Activated CD8-positive, alpha-beta T cell treated with anti-CD3 and anti-CD28 coated beads, Interleukin-2, amount 10 ng/mL, durations not matched to agents 7 days and 5 days (primary cell): ENCODE results near the gene ETNK2. TPM values are rescaled to one million over a fixed set of nuclear protein-coding genes. Genes with fewer than 3 reads are reported as not detected.

Experiments used
- ATAC-seq: fragments of 150-1000 bp; cut with Tn5 transposase; one replicate; pipeline ENCODE4 v1.10.0; 2021; ENCODE audit warnings: moderate library complexity
- CTCF ChIA-PET: fragments of 350-600 bp; sonication (Branson Sonifier 250); formaldehyde crosslinking; loops from one replicate; lab custom pipeline; 2021; ENCODE audit warnings: antibody characterized with exemption; lab: Charles Lee
- POLR2A ChIA-PET: fragments of 350-600 bp; sonication (Branson Sonifier 250); formaldehyde crosslinking; loops from one replicate; lab custom pipeline; 2021; ENCODE audit warnings: antibody characterized with exemption; lab: Charles Lee
- DNase-seq: peaks from one replicate; pipeline ENCODE4 v3.0.0-alpha.2; 2020
- H3K27ac Mint-ChIP-seq: one replicate; pipeline ENCODE4 v1.8.0; 2021; ENCODE audit warnings: mild to moderate bottlenecking, mixed read lengths
- H3K27me3 Mint-ChIP-seq: one replicate; pipeline ENCODE4 v1.8.0; 2021; ENCODE audit warnings: low read depth, mixed read lengths
- H3K36me3 Mint-ChIP-seq: one replicate; pipeline ENCODE4 v1.8.0; 2021; ENCODE audit warnings: low read depth, mixed read lengths
- H3K4me1 Mint-ChIP-seq: one replicate; pipeline ENCODE4 v1.8.0; 2021; ENCODE audit warnings: low read depth, mixed read lengths
- H3K4me3 Mint-ChIP-seq: one replicate; pipeline ENCODE4 v1.8.0; 2021; ENCODE audit warnings: mild to moderate bottlenecking, mixed read lengths
- H3K9me3 Mint-ChIP-seq: one replicate; pipeline ENCODE4 v1.8.0; 2022; ENCODE audit warnings: mixed read lengths; ENCODE audit not compliant: insufficient read depth
- total RNA-seq, 2 experiments: library from RNA; stranded (reverse); gene quantifications; one replicate each; pipeline ENCODE4 v1.2.3, GENCODE V29; 2021

Gene ETNK2
- total RNA-seq, 2 experiments from 2014 or later = 0.11 TPM; not detected in 1

GRCh38 chr1:204143276-204144041, 8.4 kb downstream of the ETNK2 start:
- peaks cover 5% of the 10 kb centered on the region for H3K27me3 Mint-ChIP-seq
- no peak for DNase-seq
- H3K36me3 Mint-ChIP-seq = no peaks in the 10 kb centered on the region
- no peak for ATAC-seq
- H3K9me3 Mint-ChIP-seq = no peaks in the 10 kb centered on the region
- no peak overlapping the region for H3K27ac Mint-ChIP-seq
- CTCF ChIA-PET = interaction anchor here (1.3 kb wide), 1 partner anchor 15 kb away, joined by 5 read pairs; no protein-coding TSS in a partner anchor
- POLR2A ChIA-PET = no interaction called here
- H3K4me1 Mint-ChIP-seq = no peaks in the 10 kb centered on the region
- H3K4me3 Mint-ChIP-seq = no peak overlapping the region

GRCh38 chr1:204142032-204142974, 9.5 kb downstream of the ETNK2 start:
- H3K27me3 Mint-ChIP-seq = peaks cover 5% of the 10 kb centered on the region
- H3K4me3 Mint-ChIP-seq = no peak overlapping the region
- DNase-seq = no peak
- no peak for ATAC-seq
- H3K27ac Mint-ChIP-seq = no peak overlapping the region
- no peaks in the 10 kb centered on the region for H3K4me1 Mint-ChIP-seq
- no peaks in the 10 kb centered on the region for H3K36me3 Mint-ChIP-seq
- CTCF ChIA-PET = interaction anchor here (3.5 kb wide), 1 partner anchor 13 kb away, joined by 22 read pairs; no protein-coding TSS in a partner anchor
- POLR2A ChIA-PET = no interaction called here
- no peaks in the 10 kb centered on the region for H3K9me3 Mint-ChIP-seq

- CTCF ChIA-PET = interaction anchor here (3.5 kb wide), 1 partner anchor 12 kb away, joined by 22 read pairs; no protein-coding TSS in a partner anchor
- POLR2A ChIA-PET = no interaction called here
- Mint-ChIP-seq H3K27ac (no peak overlapping the region), H3K9me3 (no peaks in the 10 kb centered on the region), H3K27me3 (peaks cover 5% of the 10 kb centered on the region), H3K4me3 (no peak overlapping the region), H3K36me3 (no peaks in the 10 kb centered on the region), H3K4me1 (no peaks in the 10 kb centered on the region)
- ATAC-seq = no peak
- DNase-seq = no peak
These were observed 10.7 kb downstream of the ETNK2 start for GRCh38 chr1:204141131-204141530.

GRCh38 chr1:204139952-204140351, 11.9 kb downstream of the ETNK2 start:
- H3K27ac Mint-ChIP-seq = no peak overlapping the region
- CTCF ChIA-PET = interaction anchor here (0.6 to 3.5 kb wide), 3 partner anchors 11 to 67 kb away, joined by 3 to 22 read pairs (median 5); no protein-coding TSS in a partner anchor
- H3K36me3 Mint-ChIP-seq = no peaks in the 10 kb centered on the region
- POLR2A ChIA-PET = no interaction called here
- H3K9me3 Mint-ChIP-seq = no peaks in the 10 kb centered on the region
- no peak overlapping the region for H3K4me3 Mint-ChIP-seq
- DNase-seq (no peak), ATAC-seq (no peak)
- peaks cover 5% of the 10 kb centered on the region for H3K27me3 Mint-ChIP-seq
- no peaks in the 10 kb centered on the region for H3K4me1 Mint-ChIP-seq

- ATAC-seq (no peak), DNase-seq (no peak)
- Mint-ChIP-seq H3K4me3 (no peak overlapping the region), H3K4me1 (no peaks in the 10 kb centered on the region), H3K36me3 (no peaks in the 10 kb centered on the region), H3K27me3 (peaks cover 5% of the 10 kb centered on the region), H3K9me3 (no peaks in the 10 kb centered on the region), H3K27ac (no peak overlapping the region)
- CTCF ChIA-PET = interaction anchor here (1.7 to 3.5 kb wide), 2 partner anchors 10 to 24 kb away, joined by 5 to 22 read pairs; no protein-coding TSS in a partner anchor
- POLR2A ChIA-PET = no interaction called here
These were observed 12.8 kb downstream of the ETNK2 start for GRCh38 chr1:204139088-204139487.

GRCh38 chr1:204136814-204137213, 15.0 kb downstream of the ETNK2 start:
- no peak for ATAC-seq
- Mint-ChIP-seq H3K27ac (no peak overlapping the region), H3K4me3 (no peak overlapping the region), H3K27me3 (peaks cover 5% of the 10 kb centered on the region), H3K9me3 (no peaks in the 10 kb centered on the region), H3K36me3 (no peaks in the 10 kb centered on the region), H3K4me1 (no peaks in the 10 kb centered on the region)
- DNase-seq = no peak
- ChIA-PET POLR2A (no interaction called here), CTCF (interaction anchor here (1.5 kb wide), 1 partner anchor 70 kb away, joined by 3 read pairs; no protein-coding TSS in a partner anchor)

GRCh38 chr1:204134103-204134502, 17.7 kb downstream of the ETNK2 start:
- Mint-ChIP-seq H3K27ac (no peak overlapping the region), H3K27me3 (peaks cover 3% of the 10 kb centered on the region), H3K36me3 (no peaks in the 10 kb centered on the region), H3K4me3 (no peak overlapping the region), H3K4me1 (peaks cover 3% of the 10 kb centered on the region), H3K9me3 (no peaks in the 10 kb centered on the region)
- CTCF ChIA-PET = no interaction called here
- POLR2A ChIA-PET = no interaction called here
- no peak for ATAC-seq
- no peak for DNase-seq

GRCh38 chr1:204132718-204133117, 19.1 kb downstream of the ETNK2 start:
- ATAC-seq (no peak), DNase-seq (no peak)
- Mint-ChIP-seq H3K4me1 (peaks cover 6% of the 10 kb centered on the region), H3K4me3 (no peak overlapping the region), H3K36me3 (no peaks in the 10 kb centered on the region), H3K27ac (no peak overlapping the region), H3K27me3 (no peaks in the 10 kb centered on the region), H3K9me3 (no peaks in the 10 kb centered on the region)
- CTCF ChIA-PET = no interaction called here
- POLR2A ChIA-PET = no interaction called here

GRCh38 chr1:204131978-204132377, 19.9 kb downstream of the ETNK2 start:
- ChIA-PET CTCF (no interaction called here), POLR2A (no interaction called here)
- no peak for ATAC-seq
- Mint-ChIP-seq H3K27ac (no peak overlapping the region), H3K36me3 (no peaks in the 10 kb centered on the region), H3K9me3 (no peaks in the 10 kb centered on the region), H3K4me3 (no peak overlapping the region), H3K27me3 (no peaks in the 10 kb centered on the region), H3K4me1 (peaks cover 6% of the 10 kb centered on the region)
- no peak for DNase-seq

GRCh38 chr1:204130981-204131892, 20.6 kb downstream of the ETNK2 start:
- Mint-ChIP-seq H3K4me1 (peaks cover 6% of the 10 kb centered on the region), H3K27ac (no peak overlapping the region), H3K4me3 (no peak overlapping the region), H3K9me3 (no peaks in the 10 kb centered on the region), H3K36me3 (no peaks in the 10 kb centered on the region), H3K27me3 (no peaks in the 10 kb centered on the region)
- DNase-seq (no peak), ATAC-seq (no peak)
- POLR2A ChIA-PET = no interaction called here
- CTCF ChIA-PET = interaction anchor here (4.1 to 4.8 kb wide), 2 partner anchors 260 to 272 kb away, joined by 71 to 103 read pairs; partner anchors contain the start of gene SNRPE

- Mint-ChIP-seq H3K27me3 (no peaks in the 10 kb centered on the region), H3K36me3 (no peaks in the 10 kb centered on the region), H3K9me3 (no peaks in the 10 kb centered on the region), H3K4me3 (no peak overlapping the region), H3K27ac (no peak overlapping the region), H3K4me1 (peaks cover 6% of the 10 kb centered on the region)
- ATAC-seq (no peak), DNase-seq (no peak)
- ChIA-PET CTCF (interaction anchor here (2.8 to 4.8 kb wide), 4 partner anchors 10 to 271 kb away, joined by 6 to 103 read pairs (median 46); partner anchors contain the start of gene SNRPE), POLR2A (no interaction called here)
These were observed 21.7 kb downstream of the ETNK2 start for GRCh38 chr1:204130178-204130577.
